Stimulated activated CD4-positive, alpha-beta T cell treated with anti-CD3 and anti-CD28 coated beads, Interleukin-1b, Interleukin-23, amount 100 ng/mL, for 48 hours (primary cell): ENCODE data around the gene CYB561D1.

Source experiments
- DNase-seq: peaks from one replicate; pipeline ENCODE4 v3.0.0-alpha.2; 2020

CYB561D1 gene

GRCh38 chr1:109531380-109531779 is 37.5 kb downstream of the CYB561D1 start:
- no peak for DNase-seq

GRCh38 chr1:109531826-109532364 is 38.0 kb downstream of the CYB561D1 start:
- DNase-seq = no peak

GRCh38 chr1:109532365-109533136 is 38.7 kb downstream of the CYB561D1 start:
- peak; percentile 90 for DNase-seq

GRCh38 chr1:109534307-109534858 is 40.5 kb downstream of the CYB561D1 start:
- no peak for DNase-seq

GRCh38 chr1:109535481-109535880 is 41.6 kb downstream of the CYB561D1 start:
- no peak for DNase-seq

GRCh38 chr1:109535971-109536491 is 42.1 kb downstream of the CYB561D1 start:
- no peak for DNase-seq

- no peak for DNase-seq
Measured at GRCh38 chr1:109537450-109538178, 43.7 kb downstream of the CYB561D1 start.

- no peak for DNase-seq
Measured at GRCh38 chr1:109538827-109539555, 45.1 kb downstream of the CYB561D1 start.

GRCh38 chr1:109539676-109540075 is 45.8 kb downstream of the CYB561D1 start, which contains the start of gene GPR61:
TSS of gene GPR61 (plus strand) at chr1:109539872. CDS start at chr1:109543023, 3,151 bp downstream.
- no peak for DNase-seq

GRCh38 chr1:109541102-109541501 is 47.2 kb downstream of the CYB561D1 start:
- DNase-seq = no peak

- no peak for DNase-seq
Measured at GRCh38 chr1:109542657-109543056, 48.8 kb downstream of the CYB561D1 start.

- DNase-seq = no peak
Measured at GRCh38 chr1:109543283-109543987, 49.5 kb downstream of the CYB561D1 start.

- no peak for DNase-seq
Measured at GRCh38 chr1:109543988-109544735, 50.3 kb downstream of the CYB561D1 start.

GRCh38 chr1:109546311-109547109 is 52.6 kb downstream of the CYB561D1 start:
- peak; percentile 88 for DNase-seq

- DNase-seq = peak; percentile 19
Measured at GRCh38 chr1:109547463-109548320, 53.8 kb downstream of the CYB561D1 start.

- DNase-seq = peak; percentile 95
Measured at GRCh38 chr1:109548321-109549267, 54.7 kb downstream of the CYB561D1 start, which contains the start of gene GNAI3. TSS of gene GNAI3 (plus strand) at chr1:109548615. CDS start at chr1:109548721, 106 bp downstream.
